RKO (cell line): Measurements from ENCODE around the gene REXO1.
"Not testable (repeated sequence)": the region's sequence is repeated elsewhere in the genome, so short reads cannot be mapped to it uniquely, and the experiment has no call there.

Experiments used
- DNase-seq: peaks from one replicate; pipeline ENCODE4 v3.0.0-alpha.2; 2016; ENCODE audit warnings: low spot score

REXO1 gene

DNA sequence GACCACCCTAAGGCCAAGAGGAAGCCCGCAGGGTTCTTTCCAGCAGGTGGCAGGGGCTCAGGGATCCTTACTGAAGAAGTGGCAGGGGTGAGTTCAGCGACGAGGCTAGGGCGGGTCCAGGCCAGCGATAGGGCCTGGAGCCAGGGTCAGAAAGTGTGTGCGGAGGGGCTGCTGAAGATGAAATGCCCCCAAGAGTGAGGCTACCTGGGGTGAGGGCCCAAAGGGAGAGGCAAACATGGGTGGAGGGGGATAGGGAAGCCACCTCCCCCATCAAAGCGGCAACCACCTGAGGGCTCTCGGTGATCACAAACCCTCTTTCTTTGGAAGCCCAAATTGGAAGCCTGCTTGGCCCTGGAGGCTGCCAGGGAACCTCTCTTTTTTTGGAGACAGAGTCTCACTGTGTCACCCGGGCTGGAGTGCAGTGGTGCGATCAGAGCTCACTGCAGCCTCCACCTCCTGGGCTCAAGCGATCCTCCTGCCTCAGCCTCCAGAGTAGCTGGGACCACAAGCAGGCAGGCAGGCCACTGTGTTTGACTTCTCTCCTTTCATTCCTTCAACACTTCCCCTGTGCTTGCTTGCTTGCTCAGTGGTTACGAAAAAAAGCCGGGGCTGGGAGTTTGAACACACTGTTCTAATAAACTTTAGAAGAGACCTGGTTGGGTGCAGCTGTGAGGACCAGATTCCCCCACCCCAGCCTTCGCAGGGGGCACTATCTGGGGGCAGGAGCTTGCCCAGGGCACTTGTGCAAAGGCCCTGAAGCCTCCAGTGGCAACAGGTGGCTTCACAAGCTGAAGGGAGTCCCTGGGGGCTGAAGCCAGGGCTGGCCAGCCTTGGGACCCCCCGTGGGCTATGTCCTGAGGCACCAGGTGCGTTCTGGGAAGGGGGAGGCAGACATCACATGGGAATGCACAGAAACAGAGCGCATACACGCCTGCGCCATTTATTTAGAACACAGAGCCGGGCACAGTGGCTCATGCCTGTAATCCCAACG lies 34.8 kb downstream of the REXO1 start:
- no peak for DNase-seq

DNA sequence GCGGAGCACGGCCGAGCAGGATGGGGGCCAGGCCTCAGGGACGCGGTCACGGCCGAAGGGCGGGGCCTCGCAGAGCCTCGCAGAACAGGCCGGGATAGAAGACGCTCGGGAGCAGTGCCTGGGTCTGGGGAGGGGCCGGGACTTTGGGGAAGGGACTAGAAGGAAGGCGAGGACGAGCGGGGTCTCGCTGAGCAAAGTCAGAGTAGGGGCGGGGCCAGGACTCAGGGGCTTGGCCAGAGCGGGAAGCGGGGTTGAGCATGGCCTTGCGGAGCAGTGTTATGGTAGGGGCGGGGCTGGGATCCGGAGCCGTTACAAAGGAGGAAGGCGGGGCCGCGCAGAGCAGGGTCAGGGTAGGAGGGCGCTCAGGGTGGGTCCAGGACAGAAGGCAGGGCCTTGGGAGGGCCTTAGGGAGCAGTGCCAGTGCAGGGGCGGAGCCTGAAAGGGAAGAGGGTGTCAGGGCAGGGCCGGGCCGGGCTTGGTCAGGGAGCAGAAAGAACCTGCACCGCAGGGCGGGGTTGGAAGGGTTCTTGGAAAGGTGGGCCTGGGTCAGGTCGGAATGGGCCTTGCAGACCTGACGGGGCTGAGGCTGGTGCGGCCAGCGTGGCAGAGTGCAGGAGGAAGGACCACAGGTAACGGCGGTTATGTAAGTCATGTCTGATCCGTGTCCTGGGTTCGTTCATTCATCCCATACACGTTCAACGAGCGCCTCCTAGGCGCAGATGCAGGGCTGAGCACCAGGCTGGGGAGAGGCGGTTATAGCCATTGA lies 35.7 kb downstream of the REXO1 start:
- DNase-seq: peak; percentile 95

DNA sequence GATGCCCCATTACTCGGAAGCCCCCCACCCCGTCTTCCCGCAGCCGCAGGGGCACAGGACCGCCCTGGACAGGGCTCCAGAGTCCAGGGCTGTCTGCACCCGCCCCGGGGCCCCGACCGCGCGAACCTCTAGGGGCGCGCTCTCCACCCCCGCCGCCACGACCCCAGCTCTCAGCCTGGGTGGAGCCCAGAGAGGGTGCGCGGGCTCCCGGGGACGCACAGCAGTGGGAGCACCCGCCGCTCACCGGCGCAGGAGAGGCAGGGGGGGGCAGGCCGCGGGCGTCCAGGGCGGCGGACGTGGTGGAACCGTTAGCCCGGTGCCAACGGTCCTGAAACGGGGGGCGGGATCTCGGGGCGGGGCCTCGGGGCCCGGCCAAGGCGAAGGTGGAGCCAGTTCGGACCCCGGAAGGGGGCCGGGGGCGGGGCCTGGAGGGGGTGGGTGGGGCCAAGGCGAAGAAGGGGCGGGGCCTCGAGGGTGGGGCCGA lies 36.3 kb downstream of the REXO1 start, which contains the start of gene ATP8B3:
ATP8B3 (minus strand) TSS at position 335 of the 484 bp plus-strand sequence. CDS start 540 bp downstream, outside the sequence.
- no peak for DNase-seq

DNA sequence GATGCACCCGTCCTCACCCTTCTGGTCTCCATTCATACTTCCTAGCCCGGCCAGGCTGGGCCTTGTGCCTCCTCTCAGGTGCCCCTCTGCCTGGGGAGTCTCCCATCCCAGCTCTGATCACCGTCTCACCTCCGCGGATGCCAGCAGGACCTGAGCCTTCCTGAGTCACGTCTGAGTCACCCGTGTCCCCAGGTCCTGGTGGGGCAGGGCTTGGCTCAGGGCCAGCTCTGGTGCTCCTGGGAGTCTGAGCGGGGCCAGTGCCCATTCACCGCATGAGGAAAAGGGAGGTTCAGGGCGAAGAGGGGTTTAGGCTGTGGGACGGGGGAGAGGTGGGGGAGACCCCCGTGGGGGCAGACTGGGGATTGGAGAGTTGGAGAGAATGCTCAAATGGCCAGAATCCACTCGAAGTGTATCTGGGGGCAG lies 36.8 kb downstream of the REXO1 start:
- DNase-seq: peak; percentile 86

DNA sequence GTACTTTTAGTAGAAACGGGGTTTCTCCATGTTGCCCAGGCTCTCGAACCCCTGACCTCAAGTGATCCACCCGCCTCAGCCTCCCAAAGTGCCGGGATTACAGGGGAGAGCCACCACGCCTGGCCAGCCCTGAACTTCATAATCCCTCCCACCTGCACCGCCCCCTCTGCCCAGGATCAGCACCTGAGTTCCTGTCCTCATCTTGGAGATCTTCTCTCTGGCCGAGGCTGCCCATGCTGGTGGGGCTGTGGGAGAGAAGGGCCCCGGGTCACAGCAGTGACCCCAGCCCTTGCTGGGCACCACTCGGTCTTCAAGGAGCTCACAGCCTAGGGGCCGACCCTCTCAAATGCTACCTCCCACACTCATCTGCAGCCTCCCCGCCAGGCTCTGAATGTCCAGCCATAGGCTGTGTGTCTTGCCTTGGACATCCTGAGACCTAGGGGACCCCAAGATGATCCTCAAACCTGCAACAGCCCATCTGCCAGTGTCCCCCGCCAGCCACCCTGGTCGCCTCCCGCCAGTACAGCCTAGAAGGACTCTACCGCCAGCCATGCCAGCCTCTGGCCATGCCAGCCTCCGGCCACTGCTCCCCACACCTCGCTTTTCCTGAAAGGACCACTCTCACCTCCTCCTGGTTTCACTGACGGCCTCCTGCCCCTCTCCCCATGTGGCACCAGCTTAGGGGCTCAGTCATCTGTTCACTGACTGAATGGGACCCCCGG lies 37.7 kb downstream of the REXO1 start:
- no peak for DNase-seq

DNA sequence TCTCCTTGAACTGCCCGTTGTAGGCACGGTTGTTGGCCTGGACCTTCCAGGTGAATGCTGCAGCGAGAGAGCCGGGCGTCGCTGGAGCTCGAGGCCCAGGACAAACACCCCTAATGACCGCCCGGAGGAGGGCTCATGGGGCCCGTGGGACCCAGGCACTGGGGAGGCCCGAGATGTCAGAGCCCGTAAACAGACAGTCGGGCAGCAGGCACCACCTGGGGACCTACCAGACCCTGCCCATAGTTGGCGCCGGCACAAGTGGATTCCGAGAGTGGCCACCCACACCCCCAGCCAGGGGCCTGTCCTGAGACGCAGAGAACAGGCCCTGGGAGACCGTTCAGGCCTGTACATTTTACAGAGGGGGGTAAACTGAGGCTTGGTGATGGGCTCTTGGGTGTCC lies 38.6 kb downstream of the REXO1 start:
- DNase-seq: no peak

DNA sequence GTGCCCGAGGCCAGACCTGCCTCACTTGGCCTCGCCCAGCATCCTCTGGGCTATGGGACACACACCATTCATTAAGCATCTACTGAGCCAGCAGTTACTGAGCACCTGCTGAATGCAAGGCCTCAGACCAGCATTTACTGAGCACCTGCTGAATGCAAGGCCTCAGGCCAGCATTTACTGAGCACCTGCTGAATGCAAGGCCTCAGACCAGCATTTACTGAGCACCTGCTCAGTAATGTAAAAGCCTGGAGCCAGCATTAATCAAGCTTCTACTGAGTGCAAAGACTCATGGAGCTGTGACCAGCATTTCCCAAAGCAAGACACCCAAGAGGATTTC lies 39.9 kb downstream of the REXO1 start:
- no peak for DNase-seq

DNA sequence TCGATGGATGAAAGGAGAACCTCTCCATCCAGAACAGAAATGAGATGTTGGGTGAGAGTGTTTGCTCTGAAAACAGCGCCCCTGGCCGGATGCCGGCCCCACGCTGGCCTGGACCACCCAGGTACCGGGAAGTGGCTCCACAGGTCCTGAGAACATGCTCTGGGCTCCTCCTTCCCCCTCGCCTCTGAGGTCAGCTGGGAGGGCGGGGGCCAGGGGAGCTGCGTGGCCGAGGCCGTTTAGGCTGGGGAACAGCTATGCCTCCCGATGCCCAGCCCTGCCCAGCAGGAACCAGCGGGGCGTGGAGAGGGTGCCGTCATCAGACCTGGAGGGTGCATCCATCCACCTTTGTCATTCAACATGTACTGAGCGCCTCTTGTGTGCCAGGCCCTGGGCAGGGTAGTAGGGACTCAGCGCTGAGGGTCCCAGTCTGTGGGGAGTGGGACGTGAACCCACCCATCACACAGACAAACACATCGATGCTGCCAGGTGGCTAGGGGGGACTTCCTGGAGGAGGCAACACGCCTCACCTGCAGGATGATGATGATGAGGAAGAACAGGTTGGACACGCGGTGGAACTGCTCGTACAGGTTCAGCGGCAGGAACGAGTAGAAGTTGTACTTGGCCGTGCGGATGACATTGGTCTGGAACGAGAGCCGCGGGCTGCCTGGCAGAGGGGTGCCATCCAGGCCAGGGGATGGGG lies 40.4 kb downstream of the REXO1 start:
- no peak for DNase-seq

DNA sequence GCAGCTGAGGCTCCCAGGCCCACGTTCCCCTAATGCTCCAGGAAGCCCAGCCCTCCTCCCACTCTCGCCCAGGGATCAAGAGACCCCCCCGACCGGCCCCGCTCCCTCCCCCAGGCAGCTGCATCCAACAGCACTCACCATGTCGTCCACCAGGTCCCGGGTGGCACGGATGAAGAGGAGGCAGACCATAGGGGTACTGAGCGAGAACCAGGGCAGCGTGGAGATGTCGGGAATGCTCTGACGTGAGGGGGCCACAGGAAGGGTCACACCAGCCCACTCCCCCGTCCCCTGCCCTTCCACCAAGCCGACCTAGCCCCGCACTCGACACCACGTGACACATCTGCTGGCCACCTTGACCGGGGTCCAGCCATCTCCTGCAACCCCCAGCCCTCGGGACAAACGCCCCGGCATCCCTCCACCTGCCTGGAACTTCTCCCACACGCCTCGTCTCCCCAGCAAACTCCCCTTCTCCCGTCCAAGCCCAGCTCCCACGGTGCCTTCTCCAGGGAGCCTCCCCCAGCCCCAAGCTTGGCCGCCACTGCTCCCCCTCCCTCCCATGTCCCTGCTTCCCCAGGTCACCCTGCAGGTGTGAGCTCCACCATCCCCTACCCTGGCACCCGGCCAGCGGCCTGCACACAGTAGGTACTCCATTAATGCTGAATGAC lies 41.1 kb downstream of the REXO1 start:
- no peak for DNase-seq

DNA sequence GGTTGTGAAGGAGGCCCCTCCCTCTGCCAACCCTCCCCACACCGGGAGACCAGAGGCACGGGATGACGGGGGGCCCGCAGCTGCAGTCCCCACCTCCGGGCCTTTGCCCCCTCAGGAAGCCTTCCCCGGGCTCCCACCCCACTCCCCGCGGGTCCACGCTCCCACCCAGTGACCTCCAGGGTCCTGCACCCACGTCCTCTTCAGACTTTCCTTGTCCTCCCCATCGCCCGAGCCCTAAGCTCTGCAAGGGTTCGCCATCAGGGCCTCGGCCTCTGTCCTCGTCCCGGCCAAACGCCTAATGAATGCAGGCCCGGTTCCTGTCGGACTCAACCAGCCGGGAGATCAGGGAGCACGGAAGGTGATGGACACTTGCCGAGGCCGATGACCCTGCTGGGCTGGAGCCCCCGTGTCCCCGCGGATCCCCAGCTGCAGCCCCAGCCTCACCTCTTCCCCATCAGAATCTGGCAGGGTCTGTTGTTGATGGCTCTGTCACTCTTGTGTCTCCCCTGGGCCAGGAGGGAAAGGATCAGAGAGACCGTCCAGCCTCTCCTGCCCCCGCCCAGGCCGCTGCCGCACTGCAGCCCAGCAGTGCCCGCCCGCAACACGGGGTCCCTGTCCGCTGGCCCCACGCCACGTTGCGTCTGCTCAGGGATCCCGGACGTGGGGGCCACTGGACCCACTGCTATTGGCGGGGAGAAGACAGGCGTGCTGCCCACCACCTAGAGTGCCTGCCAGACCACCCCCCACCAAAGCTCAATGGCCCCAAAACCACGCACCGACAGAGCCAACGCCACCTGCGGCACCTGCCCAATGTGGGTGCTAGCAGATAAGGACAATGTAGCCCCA lies 41.9 kb downstream of the REXO1 start:
- no peak for DNase-seq

DNA sequence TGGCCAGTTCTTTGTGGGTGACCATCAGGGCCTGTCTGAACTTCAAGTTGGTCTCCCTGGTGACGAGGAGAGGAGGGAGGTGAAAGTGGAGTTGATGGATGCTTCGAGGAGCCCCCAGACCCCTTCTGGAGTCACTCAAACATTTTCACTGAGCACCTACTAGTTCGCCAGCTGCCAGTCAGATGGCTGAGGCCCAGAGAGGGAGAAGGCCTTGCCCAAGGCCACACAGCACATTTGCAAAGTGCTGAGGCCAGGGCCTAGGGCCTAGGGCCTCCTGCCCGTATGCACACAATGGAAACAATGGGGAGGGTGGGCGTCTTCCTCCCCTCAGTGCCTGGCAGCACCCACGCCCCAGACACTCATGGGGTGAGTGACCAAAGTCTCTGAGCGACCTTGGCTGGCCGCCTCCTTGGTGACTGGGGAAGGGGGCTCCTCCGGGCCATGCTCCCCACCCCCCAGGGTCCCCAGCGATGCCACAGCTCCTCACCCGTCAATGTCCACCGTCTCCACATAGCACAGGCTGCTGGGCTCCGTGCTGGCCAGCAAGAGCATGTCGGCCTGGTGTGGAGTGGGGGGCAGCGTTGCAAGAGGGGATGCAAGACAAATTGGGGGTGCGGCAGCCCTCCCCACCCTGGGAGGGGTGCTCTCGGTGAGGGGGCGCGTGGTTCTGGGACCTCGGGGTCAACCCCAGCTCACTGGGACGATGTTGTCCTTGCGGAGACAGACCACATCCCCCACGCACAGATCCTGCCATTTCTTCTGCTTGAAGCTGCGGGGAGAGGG lies 42.7 kb downstream of the REXO1 start:
- no peak for DNase-seq

DNA sequence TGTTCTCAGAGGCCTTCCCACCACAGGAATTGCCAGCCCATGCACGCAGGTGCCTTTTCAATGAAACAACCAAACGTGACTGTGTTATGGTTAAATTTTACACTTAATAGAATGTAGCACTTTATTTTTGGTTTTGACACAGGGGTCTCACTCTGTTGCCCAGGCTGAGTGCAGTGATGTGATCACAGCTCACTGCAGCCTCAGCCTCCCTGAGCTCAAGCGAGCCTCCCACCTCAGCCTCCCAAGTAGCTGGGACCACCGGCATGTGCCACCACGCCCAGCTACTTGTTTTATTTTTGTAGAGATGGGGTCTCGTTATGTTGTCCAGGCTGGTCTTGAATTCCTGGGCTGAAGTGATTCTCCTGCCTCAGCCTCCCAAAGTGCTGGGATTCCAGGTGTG lies 43.4 kb downstream of the REXO1 start:
- DNase-seq: no peak

DNA sequence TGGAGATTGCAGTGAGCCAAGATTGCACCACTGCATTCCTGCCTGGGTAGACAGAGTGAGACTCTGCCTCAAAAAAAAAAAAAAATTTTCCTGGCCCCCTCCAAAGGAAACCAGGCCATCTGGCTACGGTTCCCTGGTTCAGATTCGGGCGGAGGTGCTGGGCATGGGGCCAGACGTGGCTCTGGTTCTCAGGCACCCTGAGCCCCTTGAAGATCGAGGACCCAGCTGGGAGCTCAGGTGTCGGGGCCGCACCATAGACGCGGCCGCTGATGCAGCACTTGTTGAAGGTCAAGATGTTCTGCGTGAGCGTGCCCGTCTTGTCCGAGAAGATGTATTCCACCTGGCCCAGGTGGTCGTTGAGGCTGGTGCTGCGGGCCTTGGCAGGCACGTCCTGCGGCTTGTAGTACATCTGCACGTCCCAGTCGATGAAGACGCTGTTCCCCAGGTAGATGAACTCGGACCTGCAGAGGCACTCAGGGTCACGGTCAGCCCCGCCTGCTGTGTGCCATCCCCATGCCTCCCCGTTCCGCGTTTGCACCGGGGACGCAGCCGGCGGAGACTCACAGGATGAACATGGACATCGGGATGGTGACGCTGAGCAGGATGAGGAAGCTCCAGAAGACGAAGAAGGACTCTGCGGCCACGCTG lies 48.5 kb downstream of the REXO1 start:
- no peak for DNase-seq

DNA sequence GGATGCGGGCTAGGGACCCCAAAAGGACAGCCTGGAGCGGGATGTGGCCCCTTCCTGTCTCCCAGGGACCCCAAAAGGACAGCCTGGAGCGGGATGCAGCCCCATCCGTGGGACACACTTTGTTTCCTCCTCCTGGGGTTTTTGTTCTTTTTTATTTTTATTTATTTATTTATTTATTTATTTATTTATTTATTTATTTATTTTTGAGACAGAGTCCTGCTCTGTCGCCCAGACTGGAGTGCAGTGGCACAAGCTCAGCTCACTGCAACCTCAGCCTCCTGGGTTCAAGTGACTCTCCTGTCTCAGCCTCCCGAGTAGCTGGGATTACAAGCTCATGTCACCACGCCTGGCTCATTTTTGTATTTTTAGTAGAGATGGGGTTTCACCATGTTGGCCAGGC lies 51.0 kb downstream of the REXO1 start:
- DNase-seq: not testable (repeated sequence)

DNA sequence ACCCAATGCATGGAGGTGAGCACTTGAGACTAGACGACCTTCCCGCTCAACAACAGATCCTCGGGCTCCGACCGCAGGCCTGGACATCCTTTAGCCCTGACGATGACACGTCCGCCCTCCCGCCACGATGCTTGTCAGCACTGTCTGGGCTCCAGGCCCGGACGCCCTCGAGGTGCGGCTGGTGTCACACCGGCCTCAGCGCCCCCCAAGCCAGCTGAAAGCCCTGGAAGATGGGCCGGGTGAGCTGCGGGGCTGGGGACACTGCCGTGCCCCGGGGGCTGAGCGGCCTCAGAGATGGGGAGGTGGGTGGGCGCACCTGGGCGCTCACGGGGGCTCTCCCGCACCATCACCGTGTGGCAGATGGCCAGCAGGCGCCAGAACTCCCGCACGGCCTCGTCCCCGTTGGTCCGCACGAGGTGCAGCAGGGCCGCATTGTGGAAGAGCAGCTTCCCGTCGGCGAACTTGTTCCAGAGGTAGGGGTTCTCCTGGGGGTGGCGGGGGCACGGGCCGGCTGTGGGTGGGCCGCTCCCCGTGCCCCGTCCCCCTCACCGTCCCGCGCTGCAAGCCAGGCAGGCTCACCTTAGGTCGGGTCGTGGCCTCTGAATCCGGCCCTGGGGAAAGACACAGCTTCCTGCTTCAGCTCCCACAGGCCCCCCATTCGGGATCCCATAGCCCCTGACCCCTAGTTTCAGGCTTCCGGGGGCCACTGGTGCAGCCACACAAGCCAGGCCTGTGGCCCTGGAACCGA lies 51.7 kb downstream of the REXO1 start:
- DNase-seq: no peak

DNA sequence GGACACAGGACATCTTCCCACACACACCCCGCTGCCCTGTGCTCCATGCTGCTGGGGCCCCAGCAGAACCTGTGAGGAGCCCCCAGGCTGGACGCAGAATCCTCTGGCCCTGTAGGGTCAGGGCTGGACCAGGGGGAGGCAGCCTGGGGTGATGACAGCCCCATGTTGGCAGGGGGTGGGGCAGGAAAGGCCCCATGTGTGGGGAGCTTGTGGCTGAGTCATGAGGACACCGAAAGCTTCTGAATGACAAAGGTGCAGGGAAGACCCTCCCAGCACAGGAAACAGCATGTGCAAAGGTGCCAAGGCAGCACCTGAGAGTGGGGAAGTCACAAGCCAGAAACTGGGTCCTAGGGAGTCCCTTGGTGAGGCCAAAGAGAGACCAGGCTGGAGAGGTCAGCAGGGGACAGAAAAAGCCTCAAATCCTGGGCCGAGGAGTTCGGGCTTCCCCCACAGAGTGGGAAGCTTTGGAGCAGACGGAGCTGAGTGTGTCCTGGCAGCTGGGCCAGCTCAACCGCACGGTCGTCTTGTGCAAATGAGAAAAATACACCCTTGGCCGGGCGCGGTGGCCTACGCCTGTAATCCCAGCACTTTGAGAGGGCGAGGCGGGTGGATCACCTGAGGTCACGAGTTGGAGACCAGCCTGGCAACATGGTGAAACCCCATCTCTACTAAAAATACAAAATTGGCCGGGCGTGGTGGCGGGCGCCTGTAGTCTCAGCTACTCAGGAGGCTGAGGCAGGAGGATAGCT lies 53.7 kb downstream of the REXO1 start:
- no peak for DNase-seq

DNA sequence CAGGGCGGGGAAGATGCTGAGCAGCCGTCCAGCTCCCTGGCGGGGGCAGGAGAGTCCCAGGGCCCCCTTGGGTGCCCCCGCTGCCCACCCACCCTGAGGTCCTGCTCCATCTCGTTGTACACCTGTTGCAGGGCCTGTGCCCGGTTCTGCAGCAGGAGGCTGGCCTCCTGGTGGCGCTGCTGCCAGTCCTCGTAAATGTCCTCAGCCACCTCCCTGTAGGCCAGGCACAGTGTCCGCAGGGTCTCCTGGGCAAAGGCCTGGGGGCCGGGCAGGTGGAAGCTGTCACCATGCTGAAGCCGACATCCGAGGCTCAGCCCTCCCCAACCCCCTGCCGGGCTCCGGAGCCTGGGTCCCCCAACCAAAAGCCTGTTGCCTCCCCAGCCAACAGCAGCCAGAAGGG lies 56.4 kb downstream of the REXO1 start:
- no peak for DNase-seq
